ENCODE measurements around the gene SLC5A10.
"Not testable (repeated sequence)": the region's sequence is repeated elsewhere in the genome, so short reads cannot be mapped to it uniquely, and the experiment has no call there.

Gene SLC5A10

GRCh38 chr17:19021011-19021621 is 69.2 kb downstream of the SLC5A10 start:
- not testable (repeated sequence) for DNase-seq

- no peak for DNase-seq
Observed at GRCh38 chr17:19021622-19022083, 69.7 kb downstream of the SLC5A10 start.

GRCh38 chr17:19022128-19022527 is 70.2 kb downstream of the SLC5A10 start:
- no peak for DNase-seq

- no peak for DNase-seq
Observed at GRCh38 chr17:19022747-19023146, 70.8 kb downstream of the SLC5A10 start.

- no peak for DNase-seq
Observed at GRCh38 chr17:19023209-19023999, 71.4 kb downstream of the SLC5A10 start.

- no peak for DNase-seq
Observed at GRCh38 chr17:19024101-19025078, 72.4 kb downstream of the SLC5A10 start.

GRCh38 chr17:19028671-19029070 is 76.7 kb downstream of the SLC5A10 start:
- not testable (repeated sequence) for DNase-seq

- not testable (repeated sequence) for DNase-seq
Observed at GRCh38 chr17:19029740-19030139, 77.8 kb downstream of the SLC5A10 start.

GRCh38 chr17:19030771-19031449 is 78.9 kb downstream of the SLC5A10 start:
- DNase-seq, result not testable (repeated sequence)

- DNase-seq, result not testable (repeated sequence)
Observed at GRCh38 chr17:19031729-19032128, 79.8 kb downstream of the SLC5A10 start.

GRCh38 chr17:19032377-19032988 is 80.5 kb downstream of the SLC5A10 start:
- not testable (repeated sequence) for DNase-seq

GRCh38 chr17:19036186-19036585 is 84.2 kb downstream of the SLC5A10 start:
- not testable (repeated sequence) for DNase-seq

- DNase-seq, result not testable (repeated sequence)
Observed at GRCh38 chr17:19037547-19037946, 85.6 kb downstream of the SLC5A10 start.

- not testable (repeated sequence) for DNase-seq
Observed at GRCh38 chr17:19038007-19038406, 86.0 kb downstream of the SLC5A10 start.

GRCh38 chr17:19038730-19039129 is 86.8 kb downstream of the SLC5A10 start:
- DNase-seq, result not testable (repeated sequence)

- not testable (repeated sequence) for DNase-seq
Observed at GRCh38 chr17:19040350-19040749, 88.4 kb downstream of the SLC5A10 start.

GRCh38 chr17:19041871-19042270 is 89.9 kb downstream of the SLC5A10 start:
- DNase-seq, result not testable (repeated sequence)

- DNase-seq, result not testable (repeated sequence)
Observed at GRCh38 chr17:19042369-19042768, 90.4 kb downstream of the SLC5A10 start.

- DNase-seq, result not testable (repeated sequence)
Observed at GRCh38 chr17:19043032-19043431, 91.1 kb downstream of the SLC5A10 start.

- not testable (repeated sequence) for DNase-seq
Observed at GRCh38 chr17:19044643-19045042, 92.7 kb downstream of the SLC5A10 start.

GRCh38 chr17:19046782-19047375 is 94.9 kb downstream of the SLC5A10 start, which contains the start of gene GRAP:
TSS of gene GRAP (minus strand) at chr17:19046957. CDS start at chr17:19046926, 31 bp downstream.
- DNase-seq, result not testable (repeated sequence)

Data from C1 segment of cervical spinal cord (tissue), 14 donors.